ENCODE results near the gene GOLGA6L2.

DNA sequence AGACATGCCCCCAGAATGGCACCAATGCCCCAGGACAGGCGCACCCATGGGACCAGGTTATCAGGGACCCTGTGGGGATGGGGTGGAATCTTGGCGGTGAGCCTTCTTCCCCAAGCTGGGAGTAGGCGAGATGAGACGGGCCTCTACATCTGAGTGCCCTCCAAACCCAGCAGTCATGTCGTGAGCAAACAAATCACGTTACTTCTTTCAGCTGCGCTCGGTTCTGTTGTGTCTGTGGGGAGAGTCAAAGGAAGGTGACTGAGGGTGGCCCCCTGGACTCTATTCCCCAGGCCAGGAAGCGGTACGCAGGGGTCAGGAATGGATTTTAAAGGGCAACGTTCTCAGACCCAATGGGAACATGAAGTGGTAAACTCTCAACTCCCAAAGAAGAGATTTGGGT, 2.8 kb downstream of the GOLGA6L2 start:
- TF ChIP-seq CTCF (IDR thresholded peaks at IDR 0.05), result no peak
- TF ChIP-seq POLR2AphosphoS5 (IDR thresholded peaks at IDR 0.05), result no peak
- TF ChIP-seq POLR2A (IDR thresholded peaks at IDR 0.05), result no peak
- TF ChIP-seq EP300 (IDR thresholded peaks at IDR 0.05), result no peak

Measured in sigmoid colon (tissue), 4 donors.